Measurements from ENCODE around the gene CDH13.

The CDH13 gene

GRCh38 chr16:83538707-83539106 is 911.9 kb downstream of the CDH13 start:
- no peak for ATAC-seq
- no peak for TF ChIP-seq TSHZ2 (CRISPR knock-in tag; IDR thresholded peaks at IDR 0.05)
- TF ChIP-seq CSDC2 (CRISPR knock-in tag; IDR thresholded peaks at IDR 0.05), result no peak
- no peak for TF ChIP-seq TCF4 (CRISPR knock-in tag; IDR thresholded peaks at IDR 0.05; ENCODE audit: borderline replicate concordance)
- no peak for TF ChIP-seq RARB (CRISPR knock-in tag; IDR thresholded peaks at IDR 0.05)
- no peak for TF ChIP-seq CREB5 (CRISPR knock-in tag; IDR thresholded peaks at IDR 0.05; ENCODE audit: low read depth)
- no peak for TF ChIP-seq ZFP3 (CRISPR knock-in tag; IDR thresholded peaks at IDR 0.05)
- no peak for TF ChIP-seq PPARA (CRISPR knock-in tag; IDR thresholded peaks at IDR 0.05; ENCODE audit: borderline replicate concordance)

GRCh38 chr16:83539736-83540490 is 913.1 kb downstream of the CDH13 start:
- TF ChIP-seq ZFP30 (CRISPR knock-in tag; IDR thresholded peaks at IDR 0.05), result no peak
- TF ChIP-seq PPARA (CRISPR knock-in tag; IDR thresholded peaks at IDR 0.05; ENCODE audit: borderline replicate concordance), result no peak
- TF ChIP-seq TOX (CRISPR knock-in tag; IDR thresholded peaks at IDR 0.05; ENCODE audit: borderline replicate concordance), result no peak
- TF ChIP-seq ZNF70 (CRISPR knock-in tag; IDR thresholded peaks at IDR 0.05), result no peak
- TF ChIP-seq ZNF8 (CRISPR knock-in tag; IDR thresholded peaks at IDR 0.05), result no peak
- ATAC-seq, result no peak

GRCh38 chr16:83541231-83541630 is 914.5 kb downstream of the CDH13 start:
- no peak for TF ChIP-seq ZFP3 (CRISPR knock-in tag; IDR thresholded peaks at IDR 0.05)
- no peak for TF ChIP-seq TCF4 (CRISPR knock-in tag; IDR thresholded peaks at IDR 0.05; ENCODE audit: borderline replicate concordance)
- TF ChIP-seq CREB5 (CRISPR knock-in tag; IDR thresholded peaks at IDR 0.05; ENCODE audit: low read depth), result no peak
- no peak for TF ChIP-seq ARNTL (CRISPR knock-in tag; IDR thresholded peaks at IDR 0.05; ENCODE audit: borderline replicate concordance, low read depth)
- TF ChIP-seq CSDC2 (CRISPR knock-in tag; IDR thresholded peaks at IDR 0.05), result no peak
- TF ChIP-seq ZNF70 (CRISPR knock-in tag; IDR thresholded peaks at IDR 0.05), result no peak
- TF ChIP-seq ZNF8 (CRISPR knock-in tag; IDR thresholded peaks at IDR 0.05), result no peak
- no peak for TF ChIP-seq BACH2 (CRISPR knock-in tag; IDR thresholded peaks at IDR 0.05; ENCODE audit: borderline replicate concordance)
- no peak for TF ChIP-seq RARB (CRISPR knock-in tag; IDR thresholded peaks at IDR 0.05)
- ATAC-seq, result no peak

- TF ChIP-seq ARNTL (CRISPR knock-in tag; IDR thresholded peaks at IDR 0.05; ENCODE audit: borderline replicate concordance, low read depth) (no peak), ISL1 (CRISPR knock-in tag; IDR thresholded peaks at IDR 0.05) (no peak), GLIS3 (CRISPR knock-in tag; IDR thresholded peaks at IDR 0.05) (no peak), POU6F1 (CRISPR knock-in tag; IDR thresholded peaks at IDR 0.05; ENCODE audit: borderline replicate concordance, low read depth) (no peak), TSHZ2 (CRISPR knock-in tag; IDR thresholded peaks at IDR 0.05) (no peak)
- no peak for ATAC-seq
These were observed 915.7 kb downstream of the CDH13 start for GRCh38 chr16:83542491-83542890.

Measured in SK-N-SH treated with all-trans-retinoic acid at 6 μM for 48 hours (cell line).